GM19324 (cell line): ENCODE data around the gene NPSR1.
"Not testable (repeated sequence)": the region's sequence is repeated elsewhere in the genome, so short reads cannot be mapped to it uniquely, and the experiment has no call there.

Experiments used
- ATAC-seq: cut with Tn5 transposase; IDR thresholded peaks from one replicate; pipeline ENCODE4 v1.9.1; 2021; ENCODE audit warnings: mild to moderate bottlenecking, moderate library complexity; ENCODE audit not compliant: unreplicated experiment, low FRiP score

The NPSR1 gene

GRCh38 chr7:34859281-34859680 lies 201.3 kb downstream of the NPSR1 start:
- not testable (repeated sequence) for ATAC-seq

- ATAC-seq = not testable (repeated sequence)
Observed at GRCh38 chr7:34866222-34866621, 208.2 kb downstream of the NPSR1 start.

DNA sequence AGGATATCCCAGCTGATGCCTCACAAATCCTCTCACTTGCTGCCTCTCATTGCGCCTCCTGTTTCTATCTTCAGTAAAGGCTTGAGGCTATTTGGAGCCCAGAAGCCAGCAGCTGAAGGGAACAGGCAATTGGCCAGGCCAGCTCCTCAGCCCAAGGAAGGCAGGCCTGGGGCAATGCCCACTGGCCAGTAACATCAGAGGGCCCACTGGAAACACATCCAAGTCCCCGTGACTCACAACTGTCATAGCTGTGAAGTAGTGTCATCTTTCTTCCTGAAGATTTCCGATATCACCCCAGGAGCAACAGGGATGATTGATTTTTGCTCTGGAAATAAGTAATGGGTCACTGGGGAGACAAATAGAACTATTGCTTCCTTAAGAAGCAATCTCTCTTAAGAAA lies 209.3 kb downstream of the NPSR1 start:
- ATAC-seq = not testable (repeated sequence)

GRCh38 chr7:34868602-34869001 lies 210.6 kb downstream of the NPSR1 start:
- ATAC-seq = not testable (repeated sequence)

- no peak for ATAC-seq
Observed at GRCh38 chr7:34869057-34869456, 211.0 kb downstream of the NPSR1 start.

DNA sequence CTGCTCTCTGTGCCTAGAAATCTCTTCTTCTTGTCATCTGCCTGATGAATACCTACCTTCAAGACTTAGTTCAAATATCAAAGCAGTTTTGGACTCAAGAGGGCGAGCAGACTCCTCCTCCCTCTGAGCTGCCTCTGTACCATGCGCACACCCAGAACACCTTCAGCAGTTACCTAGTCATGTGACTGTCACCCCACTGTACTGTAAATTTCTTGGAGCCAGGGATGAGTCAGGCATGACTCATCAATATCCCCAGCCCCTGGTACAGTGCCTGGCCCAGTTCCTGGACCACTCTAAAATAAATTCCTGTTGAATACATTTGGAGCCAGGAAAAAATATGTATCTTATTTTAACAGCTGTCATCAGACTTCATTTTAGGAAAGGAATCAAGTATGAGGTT lies 212.0 kb downstream of the NPSR1 start:
- ATAC-seq = not testable (repeated sequence)

DNA sequence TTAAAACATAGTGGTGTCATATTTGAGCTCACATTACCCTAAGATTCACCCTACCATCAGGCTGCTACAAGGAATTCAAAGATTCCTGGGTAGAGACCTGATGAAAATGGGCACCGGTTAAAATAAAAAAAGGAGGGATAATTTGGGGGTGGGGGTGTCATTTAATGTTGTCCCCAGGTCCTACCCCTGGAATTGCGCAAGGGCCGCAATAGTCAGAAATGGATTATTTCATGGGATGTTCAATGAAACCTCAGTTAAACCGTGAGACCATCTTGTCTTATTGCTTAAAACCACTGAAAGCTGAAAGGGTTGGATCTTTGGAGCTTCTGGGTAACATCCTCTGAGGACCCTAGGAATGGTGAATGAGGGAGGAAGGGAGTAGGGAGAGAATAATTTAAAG lies 216.3 kb downstream of the NPSR1 start:
- ATAC-seq = not testable (repeated sequence)

DNA sequence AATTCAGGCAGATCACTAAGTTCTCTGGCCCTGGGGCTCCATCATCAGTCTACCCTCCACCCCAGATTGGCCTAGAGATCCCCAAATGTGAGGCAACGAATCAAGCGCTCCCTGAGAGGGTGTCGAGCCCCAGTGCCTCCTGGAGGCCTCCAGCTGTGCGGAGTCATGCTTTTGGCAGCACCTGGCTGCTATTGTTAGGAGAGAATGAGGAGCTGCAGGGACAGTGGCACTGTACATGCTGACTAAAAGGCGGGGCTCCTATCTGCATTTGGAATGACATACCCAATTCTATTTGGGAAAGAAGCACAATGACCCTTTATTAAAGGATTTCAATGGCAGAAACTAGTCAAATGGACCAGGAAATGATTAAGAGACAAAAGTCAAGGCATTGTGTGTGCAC lies 217.5 kb downstream of the NPSR1 start:
- ATAC-seq = no peak

DNA sequence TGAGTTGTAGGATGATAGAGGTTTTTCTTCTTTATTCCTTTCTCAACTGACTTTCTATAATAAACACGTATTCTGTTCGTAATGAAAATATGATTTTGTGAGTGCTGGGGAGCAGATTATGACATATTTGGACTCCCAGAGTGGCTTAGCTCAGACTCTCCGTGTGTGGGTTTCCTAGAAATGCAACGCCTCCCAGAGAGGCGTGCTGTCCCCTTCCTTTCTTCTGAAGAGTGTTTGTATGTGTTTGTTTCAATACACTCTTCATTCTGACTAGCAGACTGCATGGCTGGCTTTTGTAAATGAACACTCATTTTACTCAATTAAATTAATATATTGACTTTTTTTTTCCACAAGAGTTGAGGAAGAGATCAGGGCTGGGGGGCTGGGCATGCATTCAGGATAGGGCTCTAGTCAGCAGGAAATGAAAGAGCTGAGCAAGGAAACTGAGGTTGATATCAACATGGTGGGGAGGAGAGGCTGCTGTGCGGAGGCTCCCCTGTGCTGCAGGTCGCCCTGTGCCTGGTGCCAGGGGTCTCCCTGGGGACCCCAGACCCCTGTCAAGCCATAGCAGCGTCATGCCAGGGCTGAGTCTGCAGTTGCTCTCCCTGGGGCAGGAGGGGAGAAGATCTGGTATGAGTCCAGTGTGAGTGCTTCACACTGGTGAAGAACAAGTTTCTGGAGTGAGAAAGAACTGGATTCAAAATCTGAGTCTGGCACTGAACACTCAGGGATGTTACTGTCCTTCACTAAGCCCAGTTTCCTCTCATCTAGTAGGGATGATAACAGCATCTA lies 221.1 kb downstream of the NPSR1 start:
- not testable (repeated sequence) for ATAC-seq

DNA sequence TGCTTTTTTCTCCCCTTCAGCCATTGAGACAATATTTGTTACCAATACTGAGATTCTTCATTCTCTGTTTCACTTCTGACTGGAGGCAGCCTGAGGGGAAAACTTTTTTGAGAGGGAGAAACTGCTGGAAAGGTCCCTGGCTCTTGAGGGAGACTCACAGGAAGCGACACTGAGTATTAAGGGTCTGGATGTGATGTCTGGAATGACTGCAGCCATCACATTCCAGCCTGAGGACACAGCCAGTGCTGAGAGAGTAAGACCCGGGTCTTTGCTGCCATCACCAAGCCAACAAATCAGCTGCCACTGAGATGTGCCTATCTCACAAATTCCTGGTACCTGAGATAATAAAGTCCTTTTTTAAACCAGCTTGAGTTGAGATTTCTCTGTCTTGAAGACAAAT lies 221.9 kb downstream of the NPSR1 start:
- ATAC-seq = no peak

GRCh38 chr7:34883855-34884254 lies 225.8 kb downstream of the NPSR1 start:
- ATAC-seq = not testable (repeated sequence)

DNA sequence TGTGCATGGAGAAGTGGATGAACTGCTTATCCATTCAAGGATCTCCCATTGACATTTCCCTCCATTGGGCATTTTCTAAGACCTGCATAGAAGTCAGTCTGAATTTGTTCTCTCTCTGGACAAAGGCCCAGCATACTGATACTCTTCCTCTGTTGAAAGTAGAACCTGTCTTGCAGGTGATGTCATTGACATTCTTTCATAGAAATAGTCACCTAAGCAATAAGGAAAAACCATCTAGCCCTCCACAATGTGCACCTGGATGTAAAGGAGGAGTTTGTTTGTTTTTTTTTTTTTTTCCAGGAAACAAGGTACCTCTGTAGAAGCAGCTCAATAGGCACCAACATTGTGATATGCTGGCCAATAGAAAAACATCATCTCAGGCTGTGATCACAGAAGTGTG lies 228.8 kb downstream of the NPSR1 start:
- ATAC-seq = no peak

- ATAC-seq = no peak
Observed at GRCh38 chr7:34889951-34890350, 231.9 kb downstream of the NPSR1 start.

- ATAC-seq = no peak
Observed at GRCh38 chr7:34895202-34895601, 237.2 kb downstream of the NPSR1 start.
